GM10266 (cell line): Measurements from ENCODE around the gene NCK2.

Experiments
- DNase-seq: peaks from one replicate; pipeline ENCODE4 v3.0.0; 2012; ENCODE audit errors: extremely low spot score
- CTCF ChIP-seq: IDR thresholded peaks from 2 replicates; pipeline ENCODE4 v1.5.1; 2012; ENCODE audit warnings: mild to moderate bottlenecking, low read depth; ENCODE audit not compliant: control insufficient read depth, insufficient read depth; ENCODE audit errors: missing control alignments

NCK2 gene

GRCh38 chr2:105860567-105860966 is 115.9 kb downstream of the NCK2 start:
- DNase-seq: no peak
- no peak for TF ChIP-seq CTCF

- DNase-seq: no peak
- no peak for TF ChIP-seq CTCF
These were observed 116.5 kb downstream of the NCK2 start for GRCh38 chr2:105861200-105861599.

- no peak for DNase-seq
- TF ChIP-seq CTCF: no peak
These were observed 118.1 kb downstream of the NCK2 start for GRCh38 chr2:105862843-105863242.

- TF ChIP-seq CTCF: no peak
- DNase-seq: no peak
These were observed 119.5 kb downstream of the NCK2 start for GRCh38 chr2:105864262-105864661.

GRCh38 chr2:105865222-105865913 is 120.7 kb downstream of the NCK2 start:
- DNase-seq: no peak
- no peak for TF ChIP-seq CTCF

GRCh38 chr2:105866216-105867185 is 121.8 kb downstream of the NCK2 start:
- DNase-seq: no peak
- TF ChIP-seq CTCF: no peak

GRCh38 chr2:105867587-105867986 is 122.9 kb downstream of the NCK2 start:
- no peak for TF ChIP-seq CTCF

More at GRCh38 chr2:105867587-105867986, 122.9 kb downstream of the NCK2 start:
- no peak for DNase-seq
